K562 (cell line): ENCODE measurements around the gene OXLD1. TPM values are rescaled to one million over a fixed set of nuclear protein-coding genes. Genes with fewer than 3 reads are reported as not detected.

Experiments used
- ARID4B ChIP-seq: sonication (generic); formaldehyde crosslinking; IDR thresholded peaks from 2 replicates; pipeline ENCODE4 v1.8.0; 2022; ENCODE audit warnings: mild to moderate bottlenecking, missing genetic modification reagents
- ATF1 ChIP-seq, 2 experiments: fragments of 450-650 bp in 1 of 2; IDR thresholded peaks; 2 replicates each; pipeline ENCODE4 v1.6.1; 2016; ENCODE audit warnings: missing compliant biosample characterization in 1 of 2, missing genetic modification characterization in 1 of 2
- BCLAF1 ChIP-seq, 2 experiments: fragments of 450-650 bp in 1 of 2; IDR thresholded peaks; 2 replicates each; pipeline ENCODE4 v1.6.1; 2011 to 2017; ENCODE audit warnings: low read depth in 2 of 2, antibody characterized with exemption in 1 of 2, borderline replicate concordance in 1 of 2, low read length in 1 of 2, mild to moderate bottlenecking in 1 of 2, mixed read lengths in 1 of 2; ENCODE audit not compliant: control insufficient read depth in 1 of 2
- BHLHE40 ChIP-seq: IDR thresholded peaks from 2 replicates; pipeline ENCODE4 v1.6.1; 2011; ENCODE audit warnings: low read length, improper control_type of control experiment
- EP400 ChIP-seq: fragments of 450-650 bp; IDR thresholded peaks from 2 replicates; pipeline ENCODE4 v1.6.1; 2017; ENCODE audit warnings: antibody characterized with exemption, mild to moderate bottlenecking, moderate library complexity
- JUND ChIP-seq, 2 experiments: IDR thresholded peaks; 2 replicates in 1 of 2; 3 replicates in 1 of 2; pipeline ENCODE4 v1.6.1; 2011; ENCODE audit warnings: borderline replicate concordance in 2 of 2, low read depth in 2 of 2, low read length in 2 of 2, improper control_type of control experiment in 1 of 2, missing biosample characterization in 1 of 2, missing genetic modification characterization in 1 of 2, missing genetic modification reagents in 1 of 2
- KDM5B ChIP-seq: fragments of 200-600 bp; sonication (generic); IDR thresholded peaks from 2 replicates; pipeline ENCODE4 v1.6.1; 2012; ENCODE audit warnings: low read depth, mild to moderate bottlenecking, moderate library complexity, low read length, control low read depth, inconsistent platforms; ENCODE audit not compliant: insufficient replicate concordance
- NEUROD1 ChIP-seq: fragments of 150-350 bp; IDR thresholded peaks from 2 replicates; pipeline ENCODE4 v1.6.1; 2014; ENCODE audit warnings: borderline replicate concordance, low read length, low read depth; ENCODE audit not compliant: partially characterized antibody
- POLR2G ChIP-seq: fragments of 200-400 bp; formaldehyde crosslinking; IDR thresholded peaks from 2 replicates; pipeline ENCODE4 v1.6.1; 2017; ENCODE audit warnings: low read depth, mild to moderate bottlenecking, antibody characterized with exemption, low read length, moderate library complexity
- SOX6 ChIP-seq: fragments of 450-650 bp; IDR thresholded peaks from 2 replicates; pipeline ENCODE4 v1.6.1; 2014; ENCODE audit warnings: mild to moderate bottlenecking
- SUPT5H ChIP-seq: fragments of 450-650 bp; IDR thresholded peaks from 2 replicates; pipeline ENCODE4 v1.6.1; 2016
- TBP ChIP-seq: optimal IDR thresholded peaks from 2 replicates; pipeline ENCODE3; 2011; ENCODE audit warnings: low read depth, low read length, improper control_type of control experiment
- ZBTB17 ChIP-seq: fragments of 450-650 bp; formaldehyde crosslinking; IDR thresholded peaks from 2 replicates; pipeline ENCODE4 v1.4.0; 2020; ENCODE audit warnings: mild to moderate bottlenecking
- ZNF431 ChIP-seq: sonication (generic); formaldehyde crosslinking; IDR thresholded peaks from 2 replicates; pipeline ENCODE4 v1.8.0; 2022; ENCODE audit warnings: mild to moderate bottlenecking, missing genetic modification reagents
- polyA plus RNA-seq, 8 experiments: library from polyadenylated mRNA; depleted of rRNA in 4 of 8; stranded (reverse) in 5 of 8; unstranded in 3 of 8; fragments of >200 nt; fragmentation: Nextera tagmentation in 2 of 8; fragmentation: Illumina TruSeq in 1 of 8; extraction: Ambion mirVana in 2 of 8; extraction: Trizol in 1 of 8; gene quantifications; 2 replicates each; pipeline versions ENCODE4 v1.2.1 to v1.2.3, GENCODE V29; 2011 to 2014; ENCODE audit warnings: inconsistent platforms in 1 of 8, missing spikeins in 1 of 8
- total RNA-seq, 7 experiments: library from RNA; depleted of rRNA in 6 of 7; stranded (reverse); fragments of >200 nt in 6 of 7; fragmentation: Illumina TruSeq in 2 of 7; extraction: Trizol in 2 of 7; gene quantifications; 2 replicates each; pipeline versions ENCODE4 v1.2.1 to v1.2.3, GENCODE V29; 2011 to 2021; ENCODE audit warnings: low replicate concordance in 1 of 7
- TF ChIP-seq, protein P1 (sequence below): IDR thresholded peaks from 2 replicates; pipeline ENCODE4 v1.6.1; 2014; ENCODE audit warnings: antibody characterized with exemption
- TF ChIP-seq, protein P2 (sequence below): fragments of 450-650 bp; formaldehyde crosslinking; IDR thresholded peaks from 2 replicates; pipeline ENCODE4 v1.4.0; 2022; ENCODE audit warnings: mild to moderate bottlenecking, moderate library complexity

The OXLD1 gene
- total and polyA plus RNA-seq, 9 of the 15 experiments (the other 6 are each of a cell fraction or from before 2014, with no cell fraction given) = 4.4 to 115 (median 29.3) TPM

DNA sequence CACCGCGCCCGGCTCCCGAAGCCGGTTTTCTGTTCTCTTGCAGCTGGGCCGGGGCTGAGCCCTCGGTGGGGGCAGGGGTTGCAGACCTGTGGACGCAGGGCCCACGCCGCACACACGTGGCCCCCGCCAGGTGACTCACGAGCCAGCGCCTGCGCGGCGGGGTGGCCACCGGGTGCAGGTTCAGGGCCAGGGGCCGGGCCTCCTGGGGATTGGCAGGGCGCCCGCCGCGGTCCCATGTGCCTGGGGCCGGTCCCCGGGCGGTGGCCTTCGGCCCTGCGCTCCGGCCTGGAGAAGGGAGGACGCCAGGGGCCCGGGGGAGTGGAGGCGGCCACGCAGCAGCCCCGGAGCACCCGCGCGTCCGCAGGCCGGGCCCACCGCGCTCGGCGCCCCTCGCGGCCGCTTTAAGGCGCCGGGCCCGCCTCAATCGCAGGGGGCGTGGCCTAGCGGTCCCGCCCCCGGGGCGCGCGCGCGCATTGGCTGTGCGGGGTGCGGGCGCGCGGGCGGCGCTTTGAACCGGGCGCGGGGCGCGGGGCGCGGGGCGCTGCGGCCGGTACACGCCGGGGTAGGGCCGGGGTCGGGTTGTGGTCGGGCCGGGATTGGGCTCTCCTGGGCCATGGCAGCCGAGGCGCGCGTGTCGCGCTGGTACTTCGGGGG, 45.5 kb upstream of the OXLD1 start, which contains the start of gene SLC25A10 (continued):
- TF ChIP-seq, protein P1, sequence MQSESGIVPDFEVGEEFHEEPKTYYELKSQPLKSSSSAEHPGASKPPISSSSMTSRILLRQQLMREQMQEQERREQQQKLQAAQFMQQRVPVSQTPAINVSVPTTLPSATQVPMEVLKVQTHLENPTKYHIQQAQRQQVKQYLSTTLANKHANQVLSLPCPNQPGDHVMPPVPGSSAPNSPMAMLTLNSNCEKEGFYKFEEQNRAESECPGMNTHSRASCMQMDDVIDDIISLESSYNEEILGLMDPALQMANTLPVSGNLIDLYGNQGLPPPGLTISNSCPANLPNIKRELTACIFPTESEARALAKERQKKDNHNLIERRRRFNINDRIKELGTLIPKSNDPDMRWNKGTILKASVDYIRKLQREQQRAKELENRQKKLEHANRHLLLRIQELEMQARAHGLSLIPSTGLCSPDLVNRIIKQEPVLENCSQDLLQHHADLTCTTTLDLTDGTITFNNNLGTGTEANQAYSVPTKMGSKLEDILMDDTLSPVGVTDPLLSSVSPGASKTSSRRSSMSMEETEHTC = peak; percentile 47; the same call in 1 of the 2 replicates
- TF ChIP-seq BHLHE40 (peak; percentile 89), SOX6 (peak; percentile 26; the same call in 1 of the 2 replicates), JUND (IDR thresholded peaks at IDR 0.05; ENCODE audit: borderline replicate concordance, low read depth, low read length) (peak; percentile 78), JUND (tag; IDR thresholded peaks at IDR 0.05; ENCODE audit: borderline replicate concordance, low read depth, low read length) (peak; percentile 39; the same call in 1 of the 3 replicates), ZBTB17 (CRISPR knock-in tag) (no peak), EP400 (peak; percentile 85; the same call in 1 of the 2 replicates), POLR2G (peak; percentile 78; the same call in 1 of the 2 replicates), SUPT5H (0 out of 2 replicates have a peak, but pooled peaks have one; percentile 28), KDM5B (peak; percentile 15), NEUROD1 (peak; percentile 55), ZNF431 (CRISPR knock-in tag) (no peak), BCLAF1 (IDR thresholded peaks at IDR 0.05; ENCODE audit: borderline replicate concordance in 1 of 2, control insufficient read depth in 1 of 2, low read depth in 2 of 2, low read length in 1 of 2) (no peak), ATF1 (CRISPR knock-in tag; IDR thresholded peaks at IDR 0.05) (no peak), ATF1 (tag; IDR thresholded peaks at IDR 0.05) (peak; percentile 56; the same call in 1 of the 2 replicates), ARID4B (CRISPR knock-in tag) (peak; percentile 90), TBP (peak; percentile 40)
- TF ChIP-seq, protein P2, sequence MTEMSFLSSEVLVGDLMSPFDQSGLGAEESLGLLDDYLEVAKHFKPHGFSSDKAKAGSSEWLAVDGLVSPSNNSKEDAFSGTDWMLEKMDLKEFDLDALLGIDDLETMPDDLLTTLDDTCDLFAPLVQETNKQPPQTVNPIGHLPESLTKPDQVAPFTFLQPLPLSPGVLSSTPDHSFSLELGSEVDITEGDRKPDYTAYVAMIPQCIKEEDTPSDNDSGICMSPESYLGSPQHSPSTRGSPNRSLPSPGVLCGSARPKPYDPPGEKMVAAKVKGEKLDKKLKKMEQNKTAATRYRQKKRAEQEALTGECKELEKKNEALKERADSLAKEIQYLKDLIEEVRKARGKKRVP (CRISPR knock-in tag) = peak; percentile 14; the same call in 1 of the 2 replicates
